A673 (cell line): ENCODE data around the gene CDK5RAP3.

Experiments
- CTCF ChIP-seq: fragments of 300-800, 200-600 bp; sonication (generic); conservative IDR thresholded peaks from 2 replicates; pipeline ENCODE4 v1.5.1; 2017; ENCODE audit warnings: low read depth, mild to moderate bottlenecking, antibody characterized with exemption, low read length, moderate library complexity, mixed read lengths
- EZH2 ChIP-seq: fragments of 200-600 bp; sonication (generic); IDR thresholded peaks from 2 replicates; pipeline ENCODE4 v1.6.1; 2017; ENCODE audit warnings: borderline replicate concordance, low read depth, mild to moderate bottlenecking, mixed read lengths, antibody characterized with exemption, low read length; ENCODE audit not compliant: poor library complexity, severe bottlenecking

- TF ChIP-seq CTCF (no peak), EZH2 (no peak)
These were observed 34.1 kb downstream of the CDK5RAP3 start for GRCh38 chr17:48004983-48005382.
